Smooth muscle cell (in vitro differentiated cells): ENCODE measurements around the gene BBX. TPM values are rescaled to one million over a fixed set of nuclear protein-coding genes. Genes with fewer than 3 reads are reported as not detected.

Source experiments
- DNase-seq: peaks from one replicate; lab custom pipeline; 2025; ENCODE audit not compliant: unreplicated experiment; lab: John Stamatoyannopoulos, UW
- H2AFZ ChIP-seq: fragments of 200-600 bp; sonication (generic); 2 replicates; pipeline ENCODE4 v1.6.0; 2016; ENCODE audit warnings: antibody characterized with exemption, low read depth, mild to moderate bottlenecking
- H3F3A ChIP-seq: fragments of 200-600 bp; sonication (generic); 2 replicates; pipeline ENCODE4 v1.6.0; 2017; ENCODE audit warnings: antibody characterized with exemption, low read depth
- H3K27ac ChIP-seq: fragments of 200-600 bp; sonication (generic); 2 replicates; pipeline ENCODE4 v1.5.1; 2016; ENCODE audit warnings: low read depth, mild to moderate bottlenecking
- H3K27me3 ChIP-seq: fragments of 200-600 bp; sonication (generic); 2 replicates; pipeline ENCODE4 v1.6.1; 2016; ENCODE audit warnings: low read depth, mild to moderate bottlenecking
- H3K36me3 ChIP-seq: fragments of 200-600 bp; sonication (generic); 2 replicates; pipeline ENCODE4 v1.5.1; 2016; ENCODE audit warnings: low read depth
- H3K4me1 ChIP-seq: fragments of 200-600 bp; sonication (generic); 2 replicates; pipeline ENCODE4 v1.5.1; 2016; ENCODE audit warnings: low read depth
- H3K4me2 ChIP-seq: fragments of 200-600 bp; sonication (generic); 2 replicates; pipeline ENCODE4 v1.6.0; 2016; ENCODE audit warnings: mild to moderate bottlenecking
- H3K4me3 ChIP-seq: fragments of 200-600 bp; sonication (generic); 2 replicates; pipeline ENCODE4 v1.5.1; 2016; ENCODE audit warnings: mild to moderate bottlenecking
- H3K79me2 ChIP-seq: fragments of 200-600 bp; sonication (generic); 2 replicates; pipeline ENCODE4 v1.6.0; 2016; ENCODE audit warnings: low read depth, mild to moderate bottlenecking
- H3K9ac ChIP-seq: fragments of 200-600 bp; sonication (generic); 2 replicates; pipeline ENCODE4 v1.6.0; 2016; ENCODE audit warnings: low read depth
- H3K9me3 ChIP-seq: fragments of 200-600 bp; sonication (generic); replicated peaks from 2 replicates; pipeline ENCODE4 v1.5.1; 2016; ENCODE audit warnings: low read depth
- H4K20me1 ChIP-seq: fragments of 200-600 bp; sonication (generic); 2 replicates; pipeline ENCODE4 v1.6.0; 2016; ENCODE audit warnings: low read depth
- CTCF ChIP-seq: fragments of 200-600 bp; sonication (generic); IDR thresholded peaks from 2 replicates; pipeline ENCODE4 v1.5.1; 2017; ENCODE audit warnings: borderline replicate concordance, mild to moderate bottlenecking, antibody characterized with exemption; ENCODE audit not compliant: insufficient read depth, poor library complexity, severe bottlenecking
- WGBS: methylation state at CpG from one replicate; pipeline ENCODE4 v1.1.7; 2016; ENCODE audit warnings: low lambda C conversion rate; 5-methylcytosine and 5-hydroxymethylcytosine counted together
- polyA plus RNA-seq: library from polyadenylated mRNA; unstranded; fragments of >200 nt; fragmentation: Nextera tagmentation; extraction: Ambion mirVana; gene quantifications from 2 replicates; pipeline ENCODE4 v1.2.1, GENCODE V29; 2016
- total RNA-seq: library from RNA; depleted of rRNA; stranded (reverse); fragments of >200 nt; gene quantifications from 2 replicates; pipeline ENCODE4 v1.2.3, GENCODE V29; 2014

The BBX gene
- total and polyA plus RNA-seq, 2 experiments from 2014 or later, result 58.9 to 66.4 TPM

GRCh38 chr3:107598926-107599771 lies 76.4 kb downstream of the BBX start:
- no peak for TF ChIP-seq CTCF
- H3K27ac ChIP-seq, result peak overlapping the region; percentile 80
- WGBS, result 28% methylated on average over 12 of the region's 12 CpGs

GRCh38 chr3:107599772-107600145 lies 77.0 kb downstream of the BBX start:
- Histone ChIP-seq H3K9me3 (no peaks in the 10 kb centered on the region), H3F3A (no peaks in the 10 kb centered on the region), H3K27me3 (no peaks in the 10 kb centered on the region), H4K20me1 (peaks cover 42% of the 10 kb centered on the region), H2AFZ (peak overlapping the region; percentile 68), H3K4me1 (peaks cover 42% of the 10 kb centered on the region), H3K4me2 (peak overlapping the region; percentile 87), H3K27ac (peak overlapping the region; percentile 80), H3K4me3 (peak overlapping the region; percentile 47), H3K36me3 (no peaks in the 10 kb centered on the region), H3K79me2 (peaks cover 37% of the 10 kb centered on the region), H3K9ac (peak overlapping the region; percentile 44)
- no peak for DNase-seq
- TF ChIP-seq CTCF, result no peak
- 36% methylated on average over 3 of the region's 3 CpGs for WGBS

More at GRCh38 chr3:107598926-107599771, 76.4 kb downstream of the BBX start:
- DNase-seq, result no peak
- peaks cover 38% of the 10 kb centered on the region for H3K79me2 ChIP-seq
- peak overlapping the region; percentile 87 for H3K4me2 ChIP-seq
- H3K9ac ChIP-seq, result peak overlapping the region; percentile 44
- no peaks in the 10 kb centered on the region for H3F3A ChIP-seq
- H3K27me3 ChIP-seq, result no peaks in the 10 kb centered on the region
- H3K9me3 ChIP-seq, result no peaks in the 10 kb centered on the region
- H3K36me3 ChIP-seq, result no peaks in the 10 kb centered on the region
- H4K20me1 ChIP-seq, result peaks cover 39% of the 10 kb centered on the region
- H2AFZ ChIP-seq, result peak overlapping the region; percentile 68
- peaks cover 41% of the 10 kb centered on the region for H3K4me1 ChIP-seq
- peak overlapping the region; percentile 47 for H3K4me3 ChIP-seq

GRCh38 chr3:107600780-107601179 lies 78.0 kb downstream of the BBX start:
- Histone ChIP-seq H3K9me3 (no peaks in the 10 kb centered on the region), H3F3A (no peaks in the 10 kb centered on the region), H3K4me3 (no peak overlapping the region), H2AFZ (no peak overlapping the region), H4K20me1 (peaks cover 42% of the 10 kb centered on the region), H3K9ac (no peak overlapping the region), H3K4me2 (no peak overlapping the region), H3K27ac (no peak overlapping the region), H3K36me3 (no peaks in the 10 kb centered on the region), H3K27me3 (no peaks in the 10 kb centered on the region), H3K4me1 (peaks cover 45% of the 10 kb centered on the region), H3K79me2 (peaks cover 35% of the 10 kb centered on the region)
- 88% methylated on average over 1 of the region's 1 CpG for WGBS
- no peak for TF ChIP-seq CTCF
- no peak for DNase-seq
